ENCODE results near the gene CXCL12. TPM values are rescaled to one million over a fixed set of nuclear protein-coding genes. Genes with fewer than 3 reads are reported as not detected.

Gene CXCL12
- total RNA-seq, 1 experiment from 2014 or later, result 0.82 TPM

GRCh38 chr10:44374155-44374554 lies 10.7 kb downstream of the CXCL12 start:
- ChIA-PET CTCF (no interaction called here), POLR2A (no interaction called here)
- Histone ChIP-seq H3K27me3 (ENCODE audit: control insufficient read depth, insufficient read depth, low read length) (peaks cover 21% of the 10 kb centered on the region), H3K36me3 (ENCODE audit: control insufficient read depth, insufficient read depth, low read length) (no peaks in the 10 kb centered on the region), H3K4me3 (ENCODE audit: low read depth in 2 of 2, low read length in 2 of 2) (no peak overlapping the region), H3K9me3 (ENCODE audit: control insufficient read depth, insufficient read depth, low read depth, low read length) (no peaks in the 10 kb centered on the region), H3K4me1 (ENCODE audit: control insufficient read depth, insufficient read depth, low read length) (no peaks in the 10 kb centered on the region), H3K27ac (ENCODE audit: low read length) (no peak overlapping the region)
- no TSS peak for BruUV-seq (replicated peaks)
- TF ChIP-seq POLR2AphosphoS5 (IDR thresholded peaks at IDR 0.05; ENCODE audit: low read depth, low read length) (no peak), TCF7L2 (IDR thresholded peaks at IDR 0.05; ENCODE audit: low read depth, low read length) (no peak), CTCF (IDR thresholded peaks at IDR 0.05) (no peak), REST (IDR thresholded peaks at IDR 0.05; ENCODE audit: insufficient read depth in 1 of 2, low read depth in 2 of 2, low read length in 1 of 2) (no peak), SIN3A (IDR thresholded peaks at IDR 0.05; ENCODE audit: borderline replicate concordance, insufficient read depth, low read depth, low read length) (no peak)
- in situ Hi-C loops (cut with HindIII; ENCODE audit: low pct_unique_long_range_greater_than_20kb, low sequenced_read_pairs), result no loop called here
- DNase-seq (ENCODE audit: low read depth, low spot score), result no peak
- intact Hi-C loops (cut with micrococcal nuclease; ENCODE audit: unreplicated experiment), result no loop called here
- ATAC-seq, result no peak

- Histone ChIP-seq H3K9me3 (ENCODE audit: control insufficient read depth, insufficient read depth, low read depth, low read length) (no peaks in the 10 kb centered on the region), H3K36me3 (ENCODE audit: control insufficient read depth, insufficient read depth, low read length) (no peaks in the 10 kb centered on the region), H3K4me3 (ENCODE audit: low read depth in 2 of 2, low read length in 2 of 2) (no peak overlapping the region), H3K27ac (ENCODE audit: low read length) (no peak overlapping the region), H3K4me1 (ENCODE audit: control insufficient read depth, insufficient read depth, low read length) (no peaks in the 10 kb centered on the region), H3K27me3 (ENCODE audit: control insufficient read depth, insufficient read depth, low read length) (peaks cover 19% of the 10 kb centered on the region)
- ChIA-PET POLR2A (no interaction called here), CTCF (no interaction called here)
- no peak for DNase-seq (ENCODE audit: low read depth, low spot score)
- BruUV-seq (replicated peaks), result no TSS peak
- in situ Hi-C loops (cut with HindIII; ENCODE audit: low pct_unique_long_range_greater_than_20kb, low sequenced_read_pairs) (no loop called here), intact Hi-C loops (cut with micrococcal nuclease; ENCODE audit: unreplicated experiment) (no loop called here)
- TF ChIP-seq REST (IDR thresholded peaks at IDR 0.05; ENCODE audit: insufficient read depth in 1 of 2, low read depth in 2 of 2, low read length in 1 of 2), result no peak
- no peak for TF ChIP-seq CTCF (IDR thresholded peaks at IDR 0.05)
- no peak for TF ChIP-seq SIN3A (IDR thresholded peaks at IDR 0.05; ENCODE audit: borderline replicate concordance, insufficient read depth, low read depth, low read length)
- TF ChIP-seq POLR2AphosphoS5 (IDR thresholded peaks at IDR 0.05; ENCODE audit: low read depth, low read length), result no peak
- TF ChIP-seq TCF7L2 (IDR thresholded peaks at IDR 0.05; ENCODE audit: low read depth, low read length), result no peak
- no peak for ATAC-seq
These were observed 11.4 kb downstream of the CXCL12 start for GRCh38 chr10:44373341-44373995.
